ENCODE data around the gene RNASE4.
"Not testable (repeated sequence)": the region's sequence is repeated elsewhere in the genome, so short reads cannot be mapped to it uniquely, and the experiment has no call there.

Gene RNASE4

GRCh38 chr14:20661197-20661596 is 23.2 kb upstream of the RNASE4 start:
- H3K4me3 Mint-ChIP-seq, result no peak overlapping the region

GRCh38 chr14:20662968-20663732 is 21.2 kb upstream of the RNASE4 start:
- H3K4me1 Mint-ChIP-seq (ENCODE audit: low read depth), result peaks cover 31% of the 10 kb centered on the region

More at GRCh38 chr14:20661197-20661596, 23.2 kb upstream of the RNASE4 start:
- H3K27me3 Mint-ChIP-seq (ENCODE audit: low read depth), result peaks cover 23% of the 10 kb centered on the region
- peaks cover 27% of the 10 kb centered on the region for H3K4me1 Mint-ChIP-seq (ENCODE audit: low read depth)
- H3K9me3 Mint-ChIP-seq, result no peaks in the 10 kb centered on the region
- H3K27ac Mint-ChIP-seq, result no peak overlapping the region
- no peaks in the 10 kb centered on the region for H3K36me3 Mint-ChIP-seq (ENCODE audit: low read depth)

DNA sequence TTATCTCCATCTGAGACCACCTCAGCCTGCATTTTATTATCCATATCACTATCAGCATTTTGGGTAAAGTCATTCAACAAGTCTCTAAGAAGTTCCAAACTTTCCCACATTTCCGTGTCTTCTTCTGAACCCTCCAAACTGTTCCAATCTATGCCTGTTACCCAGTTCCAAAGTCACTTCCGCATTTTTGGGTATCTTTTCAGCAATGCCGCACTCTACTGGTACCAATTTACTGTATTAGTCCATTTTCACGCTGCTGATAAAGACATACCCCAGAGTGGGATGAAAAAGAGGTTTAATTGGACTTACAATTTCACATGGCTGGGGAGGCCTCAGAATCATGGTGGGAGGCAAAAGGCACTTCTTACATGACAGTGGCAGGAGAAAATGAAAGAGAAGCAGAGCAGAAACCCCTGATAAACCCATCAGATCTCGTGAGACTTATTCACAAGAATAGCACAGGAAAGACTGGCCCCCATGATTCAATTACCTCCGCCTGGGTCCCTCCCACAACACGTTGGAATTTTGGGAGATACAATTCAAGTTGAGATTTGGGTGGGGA is 17.9 kb upstream of the RNASE4 start:
- not testable (repeated sequence) for H3K36me3 Mint-ChIP-seq (ENCODE audit: low read depth); H3K9me3 Mint-ChIP-seq; H3K27me3 Mint-ChIP-seq (ENCODE audit: low read depth); H3K4me3 Mint-ChIP-seq
- Mint-ChIP-seq H3K4me1 (ENCODE audit: low read depth) (peaks cover 37% of the 10 kb centered on the region), H3K27ac (peak overlapping the region; percentile 22)

More at GRCh38 chr14:20662968-20663732, 21.2 kb upstream of the RNASE4 start:
- Mint-ChIP-seq H3K36me3 (ENCODE audit: low read depth) (peaks cover 4% of the 10 kb centered on the region), H3K27ac (peak overlapping the region; percentile 27), H3K4me3 (peak overlapping the region; percentile 79), H3K9me3 (peaks cover 3% of the 10 kb centered on the region), H3K27me3 (ENCODE audit: low read depth) (peaks cover 9% of the 10 kb centered on the region)

DNA sequence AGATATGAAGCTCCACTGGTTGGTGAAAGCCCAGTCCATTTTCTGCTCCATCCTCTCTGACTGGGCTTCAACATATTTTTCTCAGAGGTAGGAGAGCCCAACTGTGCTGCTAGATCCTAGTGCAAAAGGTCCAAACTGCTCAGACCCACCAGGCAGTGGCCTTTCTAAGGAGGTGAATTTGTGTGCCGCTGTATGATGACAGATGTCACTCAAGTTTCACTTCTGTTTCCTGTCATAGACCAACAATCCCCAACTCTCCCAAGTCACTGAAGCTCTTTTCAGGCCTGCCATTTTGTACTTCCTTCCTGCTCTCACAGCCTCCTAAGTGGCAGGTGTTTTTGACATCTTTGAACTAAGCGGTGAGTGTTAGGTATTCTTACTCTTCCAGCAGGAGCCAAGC is 16.4 kb upstream of the RNASE4 start:
- Mint-ChIP-seq H3K27ac (peak overlapping the region; percentile 88), H3K4me3 (peak overlapping the region; percentile 10), H3K9me3 (peaks cover 7% of the 10 kb centered on the region), H3K27me3 (ENCODE audit: low read depth) (peaks cover 3% of the 10 kb centered on the region), H3K36me3 (ENCODE audit: low read depth) (peaks cover 8% of the 10 kb centered on the region), H3K4me1 (ENCODE audit: low read depth) (peaks cover 31% of the 10 kb centered on the region)

DNA sequence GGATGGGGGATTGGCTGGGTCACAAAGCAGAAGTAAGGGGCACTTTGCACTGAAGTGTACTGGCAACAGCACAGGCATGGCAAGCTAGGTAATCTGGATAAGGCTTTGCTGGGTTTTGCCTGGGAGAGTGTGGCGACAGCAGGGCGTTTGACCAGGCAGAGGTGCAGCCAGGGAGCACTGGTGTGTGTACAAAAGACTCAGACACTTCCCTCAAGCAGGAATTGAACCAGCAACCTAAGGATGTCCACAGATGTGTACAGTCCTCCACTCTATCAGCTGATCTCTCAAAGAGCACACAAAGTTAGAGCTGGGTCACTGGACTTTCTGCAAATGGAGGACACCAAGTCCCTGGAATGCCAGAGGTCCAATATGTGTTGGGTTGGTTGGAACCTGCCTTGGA is 15.4 kb upstream of the RNASE4 start:
- peaks cover 22% of the 10 kb centered on the region for H3K4me1 Mint-ChIP-seq (ENCODE audit: low read depth)
- H3K36me3 Mint-ChIP-seq (ENCODE audit: low read depth), result peaks cover 8% of the 10 kb centered on the region
- H3K4me3 Mint-ChIP-seq, result no peak overlapping the region
- peaks cover 7% of the 10 kb centered on the region for H3K9me3 Mint-ChIP-seq
- H3K27ac Mint-ChIP-seq, result no peak overlapping the region
- H3K27me3 Mint-ChIP-seq (ENCODE audit: low read depth), result no peaks in the 10 kb centered on the region

GRCh38 chr14:20671597-20672283 is 12.6 kb upstream of the RNASE4 start:
- peaks cover 7% of the 10 kb centered on the region for H3K9me3 Mint-ChIP-seq
- no peak overlapping the region for H3K27ac Mint-ChIP-seq
- H3K4me1 Mint-ChIP-seq (ENCODE audit: low read depth), result peaks cover 18% of the 10 kb centered on the region
- peaks cover 5% of the 10 kb centered on the region for H3K36me3 Mint-ChIP-seq (ENCODE audit: low read depth)
- H3K4me3 Mint-ChIP-seq, result no peak overlapping the region
- H3K27me3 Mint-ChIP-seq (ENCODE audit: low read depth), result no peaks in the 10 kb centered on the region

- H3K4me1 Mint-ChIP-seq (ENCODE audit: low read depth), result peaks cover 13% of the 10 kb centered on the region
- no peak overlapping the region for H3K27ac Mint-ChIP-seq
- no peaks in the 10 kb centered on the region for H3K27me3 Mint-ChIP-seq (ENCODE audit: low read depth)
- no peaks in the 10 kb centered on the region for H3K36me3 Mint-ChIP-seq (ENCODE audit: low read depth)
- no peaks in the 10 kb centered on the region for H3K9me3 Mint-ChIP-seq
- H3K4me3 Mint-ChIP-seq, result no peak overlapping the region
Observed at GRCh38 chr14:20675669-20676068, 8.7 kb upstream of the RNASE4 start.

DNA sequence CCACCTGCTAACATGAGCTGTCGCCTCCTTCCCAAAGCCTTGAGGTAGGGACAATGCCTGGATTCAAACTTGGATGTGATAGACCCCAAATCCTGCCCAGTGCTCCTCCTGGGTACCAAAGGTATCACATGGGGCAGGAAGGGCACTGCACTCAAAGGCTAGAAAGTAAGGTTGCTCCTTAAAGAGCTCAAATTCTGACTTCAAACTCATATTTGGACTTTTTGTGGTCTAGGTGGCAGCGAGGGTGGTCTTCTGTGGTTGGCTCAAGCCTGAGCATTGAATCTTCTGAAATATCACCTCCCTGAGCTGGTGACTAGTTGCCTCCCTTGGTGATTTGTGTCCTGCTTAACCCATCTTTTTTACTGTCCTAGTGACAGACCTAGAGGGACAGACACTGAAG is 8.3 kb upstream of the RNASE4 start:
- Mint-ChIP-seq H3K27me3 (ENCODE audit: low read depth) (no peaks in the 10 kb centered on the region), H3K27ac (no peak overlapping the region), H3K9me3 (no peaks in the 10 kb centered on the region), H3K4me1 (ENCODE audit: low read depth) (peaks cover 17% of the 10 kb centered on the region), H3K36me3 (ENCODE audit: low read depth) (no peaks in the 10 kb centered on the region), H3K4me3 (no peak overlapping the region)

DNA sequence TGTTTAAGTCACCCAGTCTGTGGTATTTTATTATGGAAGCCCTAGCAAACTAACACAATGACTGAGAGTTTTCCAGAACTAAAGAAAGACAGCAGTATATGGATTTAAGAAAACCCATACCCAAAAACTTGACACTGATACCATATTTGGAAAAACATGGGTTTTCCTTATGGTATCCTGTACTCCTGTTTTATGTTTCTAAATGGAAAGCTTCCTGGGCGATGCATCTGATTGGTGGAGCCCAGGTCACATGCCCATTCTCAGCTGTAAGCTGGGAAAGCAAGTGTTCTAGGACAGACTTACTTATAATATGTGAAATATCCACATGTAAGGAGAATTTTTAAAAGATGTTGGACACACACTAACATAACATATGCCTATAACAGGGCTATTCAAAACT is 4.5 kb upstream of the RNASE4 start:
- Mint-ChIP-seq H3K4me1 (ENCODE audit: low read depth) (peaks cover 22% of the 10 kb centered on the region), H3K27ac (no peak overlapping the region), H3K27me3 (ENCODE audit: low read depth) (no peaks in the 10 kb centered on the region), H3K36me3 (ENCODE audit: low read depth) (no peaks in the 10 kb centered on the region), H3K9me3 (no peaks in the 10 kb centered on the region), H3K4me3 (no peak overlapping the region)

- H3K36me3 Mint-ChIP-seq (ENCODE audit: low read depth), result no peaks in the 10 kb centered on the region
- H3K9me3 Mint-ChIP-seq, result no peaks in the 10 kb centered on the region
- peaks cover 24% of the 10 kb centered on the region for H3K4me1 Mint-ChIP-seq (ENCODE audit: low read depth)
- H3K27me3 Mint-ChIP-seq (ENCODE audit: low read depth), result no peaks in the 10 kb centered on the region
- H3K27ac Mint-ChIP-seq, result no peak overlapping the region
- no peak overlapping the region for H3K4me3 Mint-ChIP-seq
Observed at GRCh38 chr14:20680363-20680762, 4.0 kb upstream of the RNASE4 start.

GRCh38 chr14:20680843-20681347 is 3.5 kb upstream of the RNASE4 start:
- no peak overlapping the region for H3K4me3 Mint-ChIP-seq
- no peaks in the 10 kb centered on the region for H3K9me3 Mint-ChIP-seq
- no peaks in the 10 kb centered on the region for H3K36me3 Mint-ChIP-seq (ENCODE audit: low read depth)
- no peak overlapping the region for H3K27ac Mint-ChIP-seq
- peaks cover 22% of the 10 kb centered on the region for H3K4me1 Mint-ChIP-seq (ENCODE audit: low read depth)
- H3K27me3 Mint-ChIP-seq (ENCODE audit: low read depth), result peaks cover under 1% of the 10 kb centered on the region

- peaks cover 4% of the 10 kb centered on the region for H3K27me3 Mint-ChIP-seq (ENCODE audit: low read depth)
- no peak overlapping the region for H3K27ac Mint-ChIP-seq
- H3K36me3 Mint-ChIP-seq (ENCODE audit: low read depth), result no peaks in the 10 kb centered on the region
- H3K4me1 Mint-ChIP-seq (ENCODE audit: low read depth), result peaks cover 25% of the 10 kb centered on the region
- no peak overlapping the region for H3K4me3 Mint-ChIP-seq
- no peaks in the 10 kb centered on the region for H3K9me3 Mint-ChIP-seq
Observed at GRCh38 chr14:20681348-20682126, 2.8 kb upstream of the RNASE4 start.

- Mint-ChIP-seq H3K4me1 (ENCODE audit: low read depth) (peaks cover 25% of the 10 kb centered on the region), H3K27ac (no peak overlapping the region), H3K9me3 (no peaks in the 10 kb centered on the region), H3K36me3 (ENCODE audit: low read depth) (no peaks in the 10 kb centered on the region), H3K27me3 (ENCODE audit: low read depth) (peaks cover 4% of the 10 kb centered on the region), H3K4me3 (no peak overlapping the region)
Observed at GRCh38 chr14:20682127-20682434, 2.3 kb upstream of the RNASE4 start.

DNA sequence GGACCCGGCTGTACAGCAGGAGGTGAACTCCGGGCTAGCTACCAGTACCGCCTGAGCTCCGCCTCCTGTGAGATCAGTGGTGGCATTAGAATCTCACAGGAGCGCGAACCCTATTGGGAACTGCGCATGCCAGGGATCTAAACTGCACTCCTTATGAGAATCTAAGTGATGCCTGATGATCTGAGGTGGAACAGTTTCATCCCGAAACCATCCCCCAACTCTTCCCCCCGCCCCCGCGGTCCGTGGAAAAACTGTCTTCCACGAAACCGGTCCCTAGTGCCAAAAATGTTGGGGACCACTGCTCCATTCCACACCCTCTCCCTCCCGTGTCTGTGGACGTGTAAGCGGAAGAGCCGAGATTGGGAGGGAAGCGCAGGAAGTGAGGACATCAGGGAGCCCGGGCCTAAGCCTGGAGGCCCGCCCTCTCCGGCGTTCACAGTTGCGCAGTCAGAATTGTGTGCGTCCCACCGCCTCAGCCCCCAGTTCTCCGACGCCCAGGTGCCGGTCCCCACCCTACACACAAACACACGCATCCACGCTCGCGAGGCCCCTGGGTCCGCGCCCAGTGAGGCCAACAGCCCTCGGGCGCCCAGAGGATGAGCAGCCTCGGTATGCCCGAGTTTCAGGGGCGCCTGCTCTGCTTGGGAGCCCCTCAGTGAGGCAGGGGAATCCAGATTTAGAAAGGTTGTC is 1.8 kb upstream of the RNASE4 start:
- Mint-ChIP-seq H3K4me3 (no peak overlapping the region), H3K36me3 (ENCODE audit: low read depth) (no peaks in the 10 kb centered on the region), H3K27me3 (ENCODE audit: low read depth) (peaks cover 4% of the 10 kb centered on the region), H3K27ac (no peak overlapping the region), H3K9me3 (no peaks in the 10 kb centered on the region), H3K4me1 (ENCODE audit: low read depth) (peaks cover 25% of the 10 kb centered on the region)
